ENCODE measurements around the gene ELMO1. TPM values are rescaled to one million over a fixed set of nuclear protein-coding genes. Genes with fewer than 3 reads are reported as not detected.

Gene ELMO1
- total and polyA plus RNA-seq, 8 donors: 3.0 to 20.6 (median 6.6) TPM

DNA sequence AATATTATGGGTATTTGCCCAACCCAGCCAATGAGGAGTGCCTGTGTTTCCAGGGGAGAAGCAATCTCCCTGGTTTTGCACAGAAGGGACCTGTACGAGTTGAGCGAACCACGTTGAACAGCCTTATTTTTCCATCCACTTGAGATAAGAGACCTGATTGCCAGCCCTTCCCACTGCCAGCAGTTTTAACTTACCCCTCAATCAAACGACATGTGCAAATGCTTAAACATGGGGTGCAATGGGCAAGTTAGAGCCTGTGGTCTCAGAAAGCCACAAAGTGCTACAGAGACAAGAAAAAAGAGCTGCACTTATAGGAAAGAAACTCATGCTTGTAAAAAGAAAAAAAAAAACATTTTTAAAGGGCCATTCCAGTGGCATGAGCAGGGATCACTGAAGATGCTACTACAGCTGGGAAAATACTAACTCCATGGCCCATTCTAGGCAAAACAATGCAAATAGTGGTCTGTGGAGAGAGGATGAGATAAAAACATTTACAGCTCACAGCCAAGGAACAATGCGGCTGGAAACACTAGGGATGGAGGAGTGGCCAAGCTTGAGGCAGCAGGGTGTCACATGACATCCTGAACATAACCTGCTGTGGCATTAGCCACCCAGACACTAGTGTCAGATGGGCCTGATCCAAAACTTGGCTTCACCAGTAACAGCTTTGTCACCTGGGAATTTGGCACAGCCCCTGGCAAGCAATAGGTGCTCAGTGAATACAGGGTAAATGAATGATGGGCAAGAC lies 162.8 kb downstream of the ELMO1 start:
- DNase-seq: no peak
- Histone ChIP-seq H3K4me3 (no peak overlapping the region), H3K27ac (no peak overlapping the region), H3K9me3 (no peaks in the 10 kb centered on the region), H3K4me1 (peaks cover 0 to 7% (median 4%) of the 10 kb centered on the region in 3 donors), H3K36me3 (no peaks in the 10 kb centered on the region), H3K27me3 (no peaks in the 10 kb centered on the region)
- ATAC-seq: peak in 2 of 4 donors; percentile 20 to 22
- intact Hi-C loops (cut with DNase I): no loop called here
- TF ChIP-seq, protein P1, sequence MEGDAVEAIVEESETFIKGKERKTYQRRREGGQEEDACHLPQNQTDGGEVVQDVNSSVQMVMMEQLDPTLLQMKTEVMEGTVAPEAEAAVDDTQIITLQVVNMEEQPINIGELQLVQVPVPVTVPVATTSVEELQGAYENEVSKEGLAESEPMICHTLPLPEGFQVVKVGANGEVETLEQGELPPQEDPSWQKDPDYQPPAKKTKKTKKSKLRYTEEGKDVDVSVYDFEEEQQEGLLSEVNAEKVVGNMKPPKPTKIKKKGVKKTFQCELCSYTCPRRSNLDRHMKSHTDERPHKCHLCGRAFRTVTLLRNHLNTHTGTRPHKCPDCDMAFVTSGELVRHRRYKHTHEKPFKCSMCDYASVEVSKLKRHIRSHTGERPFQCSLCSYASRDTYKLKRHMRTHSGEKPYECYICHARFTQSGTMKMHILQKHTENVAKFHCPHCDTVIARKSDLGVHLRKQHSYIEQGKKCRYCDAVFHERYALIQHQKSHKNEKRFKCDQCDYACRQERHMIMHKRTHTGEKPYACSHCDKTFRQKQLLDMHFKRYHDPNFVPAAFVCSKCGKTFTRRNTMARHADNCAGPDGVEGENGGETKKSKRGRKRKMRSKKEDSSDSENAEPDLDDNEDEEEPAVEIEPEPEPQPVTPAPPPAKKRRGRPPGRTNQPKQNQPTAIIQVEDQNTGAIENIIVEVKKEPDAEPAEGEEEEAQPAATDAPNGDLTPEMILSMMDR (IDR thresholded peaks at IDR 0.05): no peak
- no peak for FAIRE-seq
- 44 to 50% methylated on average over 5 of the region's 5 CpGs for whole genome bisulfite sequencing, 2 donors

DNA sequence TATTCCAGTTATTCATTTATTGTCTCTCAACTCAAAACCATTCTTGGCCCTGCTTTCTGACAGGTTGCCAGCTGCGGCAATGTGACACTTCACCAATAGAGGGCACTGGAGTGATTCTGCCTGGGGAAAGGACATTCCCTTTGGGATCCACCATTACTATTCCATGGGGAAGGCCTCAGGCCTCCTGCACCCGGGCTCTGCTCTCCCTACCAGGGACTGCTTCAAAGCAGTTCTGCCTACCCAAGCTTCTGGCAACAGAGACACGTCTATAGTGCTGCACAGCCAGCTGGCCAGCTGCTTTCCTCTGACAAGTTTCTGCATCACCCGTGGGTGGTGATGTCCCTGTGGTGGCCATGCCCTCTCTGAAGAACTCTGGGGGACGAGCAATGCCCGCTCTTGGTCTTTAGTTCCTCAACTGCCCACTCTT lies 163.8 kb downstream of the ELMO1 start:
- DNase-seq: peak in 5 of 6 donors; percentile 19 to 66 (median 31)
- no peaks in the 10 kb centered on the region for H3K9me3 ChIP-seq
- no peak overlapping the region for H3K4me3 ChIP-seq
- intact Hi-C loops (cut with DNase I): no loop called here
- peak in 3 of 4 donors; percentile 68 to 78 (median 74) for ATAC-seq
- H3K27me3 ChIP-seq: no peaks in the 10 kb centered on the region
- H3K27ac ChIP-seq: no peak overlapping the region
- no peaks in the 10 kb centered on the region for H3K36me3 ChIP-seq
- TF ChIP-seq, protein P1 (IDR thresholded peaks at IDR 0.05): peak in 3 of 4 donors; percentile 35 to 45 (median 38)
- FAIRE-seq: no peak
- WGBS, 2 donors: 75% methylated on average over 6 of the region's 6 CpGs
- peaks cover 0 to 7% (median 4%) of the 10 kb centered on the region in 3 donors for H3K4me1 ChIP-seq

- TF ChIP-seq, protein P1 (IDR thresholded peaks at IDR 0.05): no peak
- Histone ChIP-seq H3K27ac (no peak overlapping the region), H3K36me3 (no peaks in the 10 kb centered on the region), H3K9me3 (no peaks in the 10 kb centered on the region), H3K27me3 (no peaks in the 10 kb centered on the region), H3K4me1 (peaks cover 0 to 7% (median 4%) of the 10 kb centered on the region in 3 donors), H3K4me3 (no peak overlapping the region)
- intact Hi-C loops (cut with DNase I): no loop called here
- ATAC-seq (no peak), DNase-seq (no peak), FAIRE-seq (no peak)
- 67 to 74% methylated on average over 4 of the region's 4 CpGs for WGBS, 2 donors
Observed at GRCh38 chr7:37284285-37284684, 164.4 kb downstream of the ELMO1 start.

GRCh38 chr7:37283716-37284115 lies 164.9 kb downstream of the ELMO1 start:
- DNase-seq (no peak), ATAC-seq (no peak), FAIRE-seq (no peak)
- Histone ChIP-seq H3K9me3 (no peaks in the 10 kb centered on the region), H3K27me3 (no peaks in the 10 kb centered on the region), H3K4me3 (no peak overlapping the region), H3K36me3 (no peaks in the 10 kb centered on the region), H3K4me1 (peaks cover 0 to 7% (median 4%) of the 10 kb centered on the region in 3 donors), H3K27ac (no peak overlapping the region)
- TF ChIP-seq, protein P1 (IDR thresholded peaks at IDR 0.05): no peak
- WGBS, 2 donors: 74 to 87% methylated on average over 4 of the region's 4 CpGs
- intact Hi-C loops (cut with DNase I): no loop called here

GRCh38 chr7:37282927-37283326 lies 165.7 kb downstream of the ELMO1 start:
- ATAC-seq: no peak
- FAIRE-seq: no peak
- WGBS, 2 donors: 70 to 83% methylated on average over 3 of the region's 3 CpGs

More at GRCh38 chr7:37282927-37283326, 165.7 kb downstream of the ELMO1 start:
- H3K4me3 ChIP-seq: no peak overlapping the region
- intact Hi-C loops (cut with DNase I): no loop called here
- TF ChIP-seq, protein P1 (IDR thresholded peaks at IDR 0.05): no peak
- no peak for DNase-seq
- no peaks in the 10 kb centered on the region for H3K36me3 ChIP-seq
- H3K27ac ChIP-seq: no peak overlapping the region
- peaks cover 0 to 7% (median 4%) of the 10 kb centered on the region in 3 donors for H3K4me1 ChIP-seq
- H3K27me3 ChIP-seq: no peaks in the 10 kb centered on the region
- no peaks in the 10 kb centered on the region for H3K9me3 ChIP-seq

Measured in pancreas (tissue), 10 donors.